Measurements from ENCODE around the gene TEX9. TPM values are rescaled to one million over a fixed set of nuclear protein-coding genes. Genes with fewer than 3 reads are reported as not detected.
"Not testable (repeated sequence)": the region's sequence is repeated elsewhere in the genome, so short reads cannot be mapped to it uniquely, and the experiment has no call there.

The TEX9 gene
- total and polyA plus RNA-seq, 2 of the 4 experiments (the other 2 are of a cell fraction): 0.63 to 1.4 TPM

- no peak overlapping the region for H3K18ac ChIP-seq (ENCODE audit: low read depth, low read length)
- WGBS, 2 experiments (ENCODE audit: extremely low coverage in 2 of 2, insufficient read length in 1 of 2): 86% methylated on average over 1 of the region's 2 CpGs; no CpG with 5 or more reads in 1 of the 2 experiments
- no peak overlapping the region for H3K9ac ChIP-seq (ENCODE audit: low read depth, low read length)
- ChIA-PET CTCF (no interaction called here), POLR2A (ENCODE audit: unreplicated experiment) (no interaction called here)
- H2AK5ac ChIP-seq (ENCODE audit: low read depth, low read length): no peak overlapping the region
- H3K4me3 ChIP-seq (ENCODE audit: insufficient read depth, low read depth, low read length): no peak overlapping the region
- no peaks in the 10 kb centered on the region for H3K9me3 ChIP-seq (ENCODE audit: control insufficient read depth, insufficient read depth, low read length)
- dilution Hi-C loops (cut with HindIII; ENCODE audit: low sequenced_read_pairs, unreplicated experiment) (no loop called here), in situ Hi-C loops (cut with MboI; ENCODE audit: low sequenced_read_pairs) (no loop called here), intact Hi-C loops (cut with micrococcal nuclease) (loop anchor here (5.0 kb wide), 1 partner anchor 429 kb away; no protein-coding TSS in a partner anchor)
- no peak overlapping the region for H3K4ac ChIP-seq (ENCODE audit: low read depth, low read length)
- H4K5ac ChIP-seq (ENCODE audit: low read depth, low read length): no peak overlapping the region
- TF ChIP-seq, protein P1, sequence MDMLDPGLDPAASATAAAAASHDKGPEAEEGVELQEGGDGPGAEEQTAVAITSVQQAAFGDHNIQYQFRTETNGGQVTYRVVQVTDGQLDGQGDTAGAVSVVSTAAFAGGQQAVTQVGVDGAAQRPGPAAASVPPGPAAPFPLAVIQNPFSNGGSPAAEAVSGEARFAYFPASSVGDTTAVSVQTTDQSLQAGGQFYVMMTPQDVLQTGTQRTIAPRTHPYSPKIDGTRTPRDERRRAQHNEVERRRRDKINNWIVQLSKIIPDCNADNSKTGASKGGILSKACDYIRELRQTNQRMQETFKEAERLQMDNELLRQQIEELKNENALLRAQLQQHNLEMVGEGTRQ (IDR thresholded peaks at IDR 0.05; ENCODE audit: low read depth, low read length): no peak
- TF ChIP-seq MAFK (IDR thresholded peaks at IDR 0.05; ENCODE audit: low read depth, low read length): peak; percentile 41; the same call in 1 of the 2 replicates
- H3K79me1 ChIP-seq (ENCODE audit: low read depth in 1 of 2, low read length in 2 of 2): no peaks in the 10 kb centered on the region
- ATAC-seq (ENCODE audit: low read depth): no peak
- H2BK15ac ChIP-seq (ENCODE audit: low read depth, low read length): no peak overlapping the region
- no peaks in the 10 kb centered on the region for H3K27me3 ChIP-seq (ENCODE audit: control insufficient read depth, insufficient read depth, low read length)
- no peaks in the 10 kb centered on the region for H3K36me3 ChIP-seq (ENCODE audit: control insufficient read depth, insufficient read depth, low read length)
- H4K8ac ChIP-seq (ENCODE audit: low read depth in 2 of 2, low read length in 2 of 2): no peak overlapping the region
- no peak overlapping the region for H2AFZ ChIP-seq (replicated peaks; ENCODE audit: low read length, poor library complexity)
- no peak overlapping the region for H4K91ac ChIP-seq (ENCODE audit: insufficient read depth, low read depth, low read length)
- DNase-seq: peak; percentile 0
- H2BK120ac ChIP-seq (ENCODE audit: low read depth, low read length): no peak overlapping the region
- no peak overlapping the region for H2BK5ac ChIP-seq (ENCODE audit: low read depth, low read length, poor library complexity, severe bottlenecking)
- no peak overlapping the region for H3K23ac ChIP-seq (ENCODE audit: low read depth, low read length)
- no peak overlapping the region for H3K14ac ChIP-seq (replicated peaks; ENCODE audit: low read depth, low read length)
- H3K4me1 ChIP-seq (ENCODE audit: control insufficient read depth, insufficient read depth, low read length): no peaks in the 10 kb centered on the region
- H3K4me2 ChIP-seq (ENCODE audit: low read depth, low read length): no peak overlapping the region
- no peak overlapping the region for H3K56ac ChIP-seq (ENCODE audit: extremely low read depth, insufficient read depth, low read length)
- H3K27ac ChIP-seq (ENCODE audit: insufficient read depth, low read length): no peak overlapping the region
- H2BK20ac ChIP-seq (ENCODE audit: low read depth, low read length): no peak overlapping the region
- no TSS peak for BruUV-seq (replicated peaks)
- H4K20me1 ChIP-seq (ENCODE audit: insufficient read depth, low read length): no peaks in the 10 kb centered on the region
- H2AK9ac ChIP-seq (replicated peaks; ENCODE audit: low read depth, low read length, poor library complexity): peak overlapping the region; percentile 70
- H3K9me1 ChIP-seq (ENCODE audit: insufficient read depth, low read length): no peaks in the 10 kb centered on the region
These were observed 46.0 kb downstream of the TEX9 start for GRCh38 chr15:56411122-56411749.

GRCh38 chr15:56413114-56413733, 48.0 kb downstream of the TEX9 start:
- H3K23ac ChIP-seq (ENCODE audit: low read depth, low read length); dilution Hi-C loops (cut with HindIII; ENCODE audit: low sequenced_read_pairs, unreplicated experiment); H2AK5ac ChIP-seq (ENCODE audit: low read depth, low read length); DNase-seq; H2AK9ac ChIP-seq (replicated peaks; ENCODE audit: low read depth, low read length, poor library complexity); H3K4ac ChIP-seq (ENCODE audit: low read depth, low read length); H3K36me3 ChIP-seq (ENCODE audit: control insufficient read depth, insufficient read depth, low read length); in situ Hi-C loops (cut with MboI; ENCODE audit: low sequenced_read_pairs); H3K79me1 ChIP-seq (ENCODE audit: low read depth in 1 of 2, low read length in 2 of 2); H3K14ac ChIP-seq (replicated peaks; ENCODE audit: low read depth, low read length); H3K27ac ChIP-seq (ENCODE audit: insufficient read depth, low read length); H3K4me1 ChIP-seq (ENCODE audit: control insufficient read depth, insufficient read depth, low read length); H2BK120ac ChIP-seq (ENCODE audit: low read depth, low read length); H2AFZ ChIP-seq (replicated peaks; ENCODE audit: low read length, poor library complexity); H3K18ac ChIP-seq (ENCODE audit: low read depth, low read length); H3K27me3 ChIP-seq (ENCODE audit: control insufficient read depth, insufficient read depth, low read length); H2BK5ac ChIP-seq (ENCODE audit: low read depth, low read length, poor library complexity, severe bottlenecking); H3K9ac ChIP-seq (ENCODE audit: low read depth, low read length); ATAC-seq (ENCODE audit: low read depth); H3K56ac ChIP-seq (ENCODE audit: extremely low read depth, insufficient read depth, low read length); H4K5ac ChIP-seq (ENCODE audit: low read depth, low read length); H3K9me3 ChIP-seq (ENCODE audit: control insufficient read depth, insufficient read depth, low read length); H3K4me3 ChIP-seq (ENCODE audit: insufficient read depth, low read depth, low read length); H2BK20ac ChIP-seq (ENCODE audit: low read depth, low read length); H3K9me1 ChIP-seq (ENCODE audit: insufficient read depth, low read length); POLR2A ChIA-PET (ENCODE audit: unreplicated experiment); H4K8ac ChIP-seq (ENCODE audit: low read depth in 2 of 2, low read length in 2 of 2); BruUV-seq (replicated peaks); H2BK15ac ChIP-seq (ENCODE audit: low read depth, low read length); H4K91ac ChIP-seq (ENCODE audit: insufficient read depth, low read depth, low read length); H4K20me1 ChIP-seq (ENCODE audit: insufficient read depth, low read length); H3K4me2 ChIP-seq (ENCODE audit: low read depth, low read length): not testable (repeated sequence)
- no CpG with 5 or more reads among the region's 1 CpG for WGBS, 2 experiments (ENCODE audit: extremely low coverage in 2 of 2, insufficient read length in 1 of 2)
- intact Hi-C loops (cut with micrococcal nuclease): loop anchor here (5.0 kb wide), 1 partner anchor 431 kb away; no protein-coding TSS in a partner anchor
- CTCF ChIA-PET: interaction anchor here (0.6 kb wide), 1 partner anchor 83 kb away, joined by 3 read pairs; no protein-coding TSS in a partner anchor
